Stimulated activated CD8-positive, alpha-beta memory T cell treated with anti-CD3 and anti-CD28 coated beads, Interleukin-4, amount 100 ng/mL, for 4 hours (primary cell): ENCODE data around the gene KANK4.

Source experiments
- DNase-seq, 2 donors: peaks; one replicate each; pipeline ENCODE4 v3.0.0-alpha.2; 2020; ENCODE audit warnings: low read depth in 2 of 2, low spot score in 1 of 2

Gene KANK4

DNA sequence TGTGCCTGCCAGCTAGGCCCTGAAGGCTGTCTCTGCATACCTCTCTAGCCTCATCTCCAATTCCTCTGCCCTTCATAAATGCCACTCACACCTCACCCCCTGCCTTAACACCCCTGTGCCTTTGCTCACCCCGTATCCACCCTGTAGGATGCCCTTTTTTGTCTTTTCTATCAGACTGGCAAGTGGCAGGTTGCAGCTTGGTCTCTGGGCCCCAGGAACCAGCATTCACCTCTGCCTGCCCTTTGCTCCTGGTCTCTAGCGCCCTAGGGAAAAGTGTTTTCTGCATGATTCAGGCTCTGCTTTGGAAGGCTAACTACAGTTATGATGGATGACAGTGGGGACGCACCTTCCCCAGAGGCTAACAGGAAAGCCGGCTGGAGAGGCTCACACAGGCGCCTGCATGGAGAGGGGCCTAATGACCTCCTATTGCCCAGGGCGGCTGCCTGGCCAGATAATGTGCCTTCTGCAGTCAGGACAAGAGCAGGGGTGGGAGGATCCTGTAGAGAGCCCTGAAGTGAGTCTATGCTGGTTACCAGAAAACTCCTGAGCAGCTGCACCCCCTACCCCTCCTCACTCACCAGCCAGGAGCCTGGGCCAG is 11.2 kb downstream of the KANK4 start:
- no peak for DNase-seq

GRCh38 chr1:62307446-62307845 is 11.8 kb downstream of the KANK4 start:
- DNase-seq = no peak

- DNase-seq = no peak
Measured at GRCh38 chr1:62306065-62306464, 13.2 kb downstream of the KANK4 start.

- no peak for DNase-seq
Measured at GRCh38 chr1:62304975-62305374, 14.3 kb downstream of the KANK4 start.

- DNase-seq = no peak
Measured at GRCh38 chr1:62304515-62304914, 14.7 kb downstream of the KANK4 start.

DNA sequence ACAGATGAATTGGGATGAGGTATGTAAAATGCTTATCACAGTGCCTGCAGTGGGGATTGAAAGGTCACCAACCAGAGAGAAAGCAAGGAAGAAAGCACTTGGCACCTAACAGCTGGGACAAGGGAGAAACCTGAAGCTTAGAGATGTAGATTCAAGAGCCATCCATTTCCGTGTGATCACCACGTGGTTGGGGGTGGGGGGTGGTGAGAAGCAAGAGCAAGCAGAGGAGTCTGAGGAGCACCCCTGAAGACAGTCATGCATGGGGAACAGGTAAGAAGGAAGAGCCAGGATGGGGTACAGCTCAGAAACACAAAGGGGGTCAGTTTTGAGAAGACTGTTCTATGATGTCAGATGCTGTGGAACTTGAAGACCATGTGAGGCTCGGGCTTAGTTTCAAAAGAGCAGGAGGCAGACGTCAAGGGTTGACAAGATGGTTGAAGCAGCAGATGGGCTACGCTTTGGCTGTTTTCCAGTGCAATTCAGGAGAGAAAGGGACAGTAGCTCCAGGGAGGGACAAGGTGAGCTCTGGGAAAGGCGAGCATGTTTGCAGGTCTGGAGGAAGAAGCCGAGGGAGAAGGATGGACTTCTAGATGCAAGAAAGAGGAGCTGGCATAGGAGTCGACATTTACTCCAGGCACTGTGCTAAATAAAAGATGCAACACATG is 17.4 kb downstream of the KANK4 start:
- DNase-seq = no peak

DNA sequence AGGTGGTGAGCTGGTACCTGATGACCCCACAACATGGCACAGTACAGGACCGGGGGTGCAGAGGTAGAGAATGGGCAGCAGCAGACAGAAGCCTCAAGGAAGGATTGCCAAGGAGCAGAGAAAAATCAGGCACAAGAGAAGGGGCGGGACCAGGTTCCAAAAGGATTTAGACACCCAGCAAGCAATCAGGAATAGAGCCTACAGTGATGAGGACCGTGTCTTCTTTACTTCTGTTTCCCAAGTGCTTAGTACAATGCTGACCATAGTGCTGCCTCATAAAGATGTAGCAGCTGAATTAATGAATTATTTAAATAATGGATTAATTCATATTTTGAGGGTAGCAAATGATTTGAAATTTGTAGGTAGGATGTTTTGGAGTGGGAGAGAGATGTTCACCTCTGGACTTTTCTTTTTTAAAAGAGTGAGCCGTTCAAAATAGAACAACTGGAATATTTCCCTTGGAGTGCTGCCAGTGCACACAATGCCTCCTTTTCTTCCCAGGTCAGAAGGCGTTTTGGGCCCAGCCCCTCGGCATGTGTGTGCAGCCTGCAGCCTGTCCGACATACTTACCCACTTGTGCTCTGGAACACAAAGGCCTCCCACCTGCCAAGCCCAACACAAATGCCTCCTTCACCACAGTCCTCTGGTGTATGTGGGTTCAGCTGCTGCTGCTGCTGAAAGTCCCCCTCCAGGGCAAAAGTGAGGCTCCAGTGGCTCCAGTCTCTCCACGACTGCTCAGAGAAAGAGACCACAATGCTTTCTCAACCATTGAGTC is 19.6 kb downstream of the KANK4 start:
- DNase-seq = no peak

GRCh38 chr1:62295921-62296491 is 23.2 kb downstream of the KANK4 start:
- no peak for DNase-seq

- DNase-seq = no peak
Measured at GRCh38 chr1:62294261-62294660, 25.0 kb downstream of the KANK4 start.

GRCh38 chr1:62288662-62289061 is 30.6 kb downstream of the KANK4 start:
- no peak for DNase-seq

DNA sequence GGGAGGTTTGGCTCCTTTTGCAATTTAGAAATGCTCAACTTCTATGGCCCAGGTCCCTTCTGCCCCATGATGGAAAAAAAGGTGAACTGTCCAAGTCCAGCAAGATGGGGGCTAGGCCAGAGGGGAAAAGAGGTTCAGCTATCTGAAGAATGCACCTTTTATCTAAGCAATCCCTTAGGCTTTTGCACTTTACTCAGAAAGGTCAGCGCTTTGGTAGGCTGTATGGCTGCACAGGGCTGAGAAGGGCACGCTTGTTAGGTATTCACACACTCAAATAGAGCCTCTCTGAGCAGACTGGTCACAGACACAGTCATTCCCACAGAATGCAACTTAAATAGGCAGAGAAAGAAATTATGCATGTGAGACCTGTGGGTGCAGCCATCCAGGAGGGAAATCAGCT is 31.0 kb downstream of the KANK4 start:
- no peak for DNase-seq

GRCh38 chr1:62286786-62287224 is 32.4 kb downstream of the KANK4 start:
- DNase-seq = no peak

DNA sequence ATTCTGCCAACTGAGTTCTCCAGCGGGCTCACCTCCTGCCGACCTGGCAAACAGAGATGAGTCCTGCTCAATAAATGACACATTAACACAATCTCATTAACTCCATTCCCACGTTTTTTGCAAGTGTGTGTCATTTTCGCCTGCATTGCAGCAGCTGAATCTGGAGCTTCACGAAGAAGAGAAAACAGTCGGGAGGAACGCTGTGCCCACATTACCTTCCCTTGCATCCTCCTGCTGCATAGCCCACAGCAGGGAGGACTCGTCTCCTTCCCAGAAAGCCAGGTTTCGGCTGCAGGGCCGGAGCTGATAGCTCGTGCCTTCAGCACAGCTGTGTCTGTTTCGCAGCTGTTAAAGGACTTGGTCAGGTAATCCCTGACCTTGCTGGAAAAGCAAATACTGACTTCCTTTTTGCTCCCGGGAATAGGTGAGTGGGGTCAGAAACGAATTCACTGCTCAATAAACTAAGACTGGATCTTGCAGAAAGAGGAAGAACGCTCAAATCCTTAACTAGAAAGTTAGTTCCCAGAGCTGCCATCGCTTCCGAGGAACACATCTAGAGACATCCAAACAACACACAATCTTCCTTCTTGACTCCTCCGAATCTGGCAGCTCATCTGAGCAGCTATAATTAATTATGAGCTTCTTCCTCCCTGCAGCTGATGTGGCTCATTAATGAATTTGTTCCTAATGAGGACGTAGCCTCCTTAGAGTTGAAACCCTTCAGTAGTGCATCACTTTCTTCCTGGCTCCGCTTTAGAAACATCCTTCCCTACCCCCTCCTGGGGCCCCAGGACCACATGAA is 33.0 kb downstream of the KANK4 start:
- no peak for DNase-seq

- DNase-seq = no peak
Measured at GRCh38 chr1:62285440-62285839, 33.8 kb downstream of the KANK4 start.

DNA sequence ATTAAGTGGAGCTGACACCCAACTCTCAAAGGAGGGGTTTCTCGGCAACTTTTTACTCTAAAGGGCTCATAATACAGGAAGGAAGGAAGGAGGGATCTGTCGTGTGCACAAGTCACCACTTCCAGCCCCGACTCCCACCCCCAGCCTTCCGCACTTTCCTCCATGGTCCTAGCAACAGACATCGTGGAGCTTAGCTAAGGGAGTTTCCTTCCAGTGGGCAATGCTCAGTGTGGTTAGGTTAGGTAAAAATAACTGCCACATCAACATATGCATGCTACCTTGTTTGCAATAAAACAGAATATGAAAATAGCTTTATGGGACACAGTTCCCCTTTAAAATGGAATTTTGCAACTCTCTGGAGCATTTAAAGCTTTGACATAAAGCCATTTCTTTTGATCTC is 35.2 kb downstream of the KANK4 start:
- DNase-seq = no peak

DNA sequence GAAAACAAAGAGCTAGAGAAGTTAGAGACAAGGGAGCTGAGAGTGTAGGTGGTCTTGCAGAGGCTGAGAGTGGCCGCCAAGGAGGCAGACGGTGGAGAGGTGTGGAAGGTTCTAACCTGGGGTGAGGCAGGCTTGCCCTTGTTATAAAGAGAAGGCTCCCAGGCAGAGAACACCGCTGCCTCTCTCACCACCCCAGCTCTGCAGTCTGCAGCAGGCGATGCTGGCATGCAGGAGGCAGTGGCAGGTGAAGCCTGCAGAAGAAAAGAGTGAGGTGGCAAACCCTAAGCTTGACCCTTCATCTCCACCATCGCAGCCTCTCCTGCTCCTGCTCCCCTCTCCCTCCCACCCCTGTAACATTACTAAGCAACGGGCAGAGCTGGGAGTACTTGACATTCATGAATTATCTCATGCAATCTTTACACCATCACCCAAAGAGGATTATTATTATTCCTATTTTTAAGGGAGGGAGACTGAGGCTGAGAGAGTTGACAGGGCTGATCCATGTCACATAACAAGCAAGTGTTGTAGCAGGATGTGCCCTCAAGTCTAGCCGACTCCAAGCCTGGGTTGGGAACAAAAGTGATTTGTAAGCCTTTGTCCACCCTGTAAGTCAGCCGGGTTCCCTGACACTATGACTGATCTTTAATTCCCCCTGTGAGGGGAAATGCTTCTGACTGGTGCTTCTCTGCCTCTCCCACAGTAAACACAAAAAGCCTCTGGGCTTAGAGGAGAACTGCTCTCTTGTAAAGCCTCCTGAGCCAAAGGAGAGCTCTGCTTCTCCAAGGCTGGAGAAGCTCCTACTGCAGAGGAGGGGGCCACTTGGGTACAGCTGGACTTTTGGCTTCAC is 36.1 kb downstream of the KANK4 start:
- no peak for DNase-seq

DNA sequence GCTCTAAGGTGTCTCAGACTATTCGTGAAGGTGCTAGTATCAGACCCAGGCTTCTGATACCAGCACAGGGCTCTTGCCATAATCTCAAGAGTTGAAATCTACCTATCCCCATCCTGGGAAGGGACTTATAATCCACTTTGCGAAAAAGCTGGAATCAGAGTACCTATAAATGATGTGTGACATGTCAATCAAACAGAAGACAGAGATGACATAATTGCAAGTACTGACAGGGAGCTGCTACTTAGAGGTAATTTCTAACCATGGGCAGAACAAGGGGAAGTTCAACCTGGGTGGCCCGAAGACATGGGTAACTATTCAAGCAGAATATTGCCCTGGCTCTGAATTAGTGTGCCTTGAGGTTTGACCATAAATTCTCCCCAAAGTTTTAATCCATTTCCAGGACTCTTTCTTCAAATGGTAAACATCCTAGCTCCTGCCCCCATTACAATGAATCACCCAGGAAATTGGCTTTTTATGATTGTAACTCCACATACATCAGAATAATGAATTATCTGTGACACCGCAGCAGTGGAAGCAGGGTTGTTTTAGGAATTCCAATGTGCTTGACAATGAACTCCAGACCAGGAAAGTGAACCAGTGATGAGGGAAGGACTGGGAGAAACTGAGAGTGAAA is 37.2 kb downstream of the KANK4 start:
- no peak for DNase-seq

- DNase-seq = no peak
Measured at GRCh38 chr1:62280960-62281465, 38.2 kb downstream of the KANK4 start.

DNA sequence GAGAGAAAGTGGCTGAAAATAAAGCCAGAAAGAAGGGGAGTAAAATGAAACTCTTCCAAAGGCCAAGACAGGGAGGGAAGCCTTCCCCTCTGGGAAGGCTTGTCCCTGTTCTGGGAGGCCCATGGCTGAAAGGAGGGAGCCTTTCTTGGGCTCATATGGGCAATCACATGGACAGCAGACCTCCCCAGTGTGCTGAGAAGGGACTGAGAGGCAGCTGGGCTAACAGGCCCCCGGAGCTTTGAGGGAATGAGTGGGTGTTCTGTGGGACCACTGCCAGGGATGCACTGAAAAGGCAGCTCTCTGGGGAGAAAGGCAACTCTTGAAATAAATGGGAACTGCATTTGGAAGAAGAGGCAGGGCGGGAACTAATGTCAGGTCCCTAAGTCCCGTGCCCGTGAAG is 39.1 kb downstream of the KANK4 start:
- DNase-seq = no peak

DNA sequence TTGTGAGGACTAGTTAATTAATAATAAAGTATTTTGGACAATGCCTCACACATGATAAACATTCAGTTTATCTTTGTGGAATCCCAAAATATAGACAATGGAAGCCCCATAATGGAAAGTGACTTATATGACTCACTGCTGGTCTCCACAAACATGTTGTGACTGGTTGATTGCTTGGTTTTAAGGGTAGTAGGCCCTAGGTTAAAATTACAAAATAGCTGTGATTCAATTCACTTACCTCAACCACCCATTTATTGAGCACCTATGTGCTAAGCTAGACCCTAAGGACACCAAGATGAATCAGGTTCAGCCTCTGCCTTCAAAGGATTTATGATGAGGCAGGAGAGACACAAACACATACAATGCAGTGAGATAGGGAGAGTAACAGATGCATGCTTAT is 42.4 kb downstream of the KANK4 start:
- DNase-seq = no peak
